ENCODE results near the gene SMCO3. TPM values are rescaled to one million over a fixed set of nuclear protein-coding genes. Genes with fewer than 3 reads are reported as not detected.

Gene SMCO3
- total RNA-seq, 1 donor = under 0.01 TPM

DNA sequence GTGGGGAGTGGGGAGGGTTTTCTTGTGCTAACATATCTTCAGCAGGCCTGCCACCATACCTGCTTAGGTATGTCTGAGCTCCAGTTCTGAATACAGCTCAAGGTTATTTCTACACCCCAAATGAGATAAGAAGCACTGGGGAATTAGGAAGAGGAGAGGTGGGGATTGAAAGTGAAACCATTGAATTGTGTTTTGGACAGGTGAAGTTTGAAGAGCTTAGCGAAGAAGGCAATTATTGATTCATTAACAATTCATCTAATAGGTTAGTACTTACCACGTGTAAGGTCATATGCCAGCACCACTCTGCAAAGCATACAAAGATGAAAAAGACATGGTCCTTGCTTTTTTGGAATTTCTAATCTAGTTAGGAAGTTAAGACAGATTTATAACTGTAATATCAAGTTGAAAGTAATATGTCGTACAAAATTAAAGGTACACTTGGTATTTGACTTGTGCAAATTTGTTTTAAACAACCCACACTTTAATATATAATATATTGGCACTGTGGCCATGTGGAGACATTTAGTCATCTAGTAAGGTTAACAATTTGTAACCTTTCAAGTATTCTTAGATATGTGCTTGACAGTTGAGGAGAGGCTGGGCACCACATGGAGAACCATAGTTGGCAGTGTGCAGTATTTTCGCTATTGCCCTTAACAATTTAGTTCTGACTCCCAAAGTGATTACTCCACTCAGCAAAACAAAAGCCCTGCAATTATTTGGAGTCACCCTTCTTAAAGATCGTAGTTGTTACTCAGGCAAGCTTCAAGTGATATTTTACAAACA is 3.6 kb downstream of the SMCO3 start:
- no peak for TF ChIP-seq CTCF (IDR thresholded peaks at IDR 0.05; ENCODE audit: extremely low read depth, low read depth, low read length)
- Histone ChIP-seq H3K4me3 (ENCODE audit: insufficient read depth, low read length) (no peak overlapping the region), H3K27ac (ENCODE audit: low read depth, low read length) (no peak overlapping the region), H3K27me3 (ENCODE audit: insufficient read depth, low read length) (no peaks in the 10 kb centered on the region), H2AFZ (ENCODE audit: low read length) (peak overlapping the region; percentile 9), H3K79me2 (ENCODE audit: insufficient read depth, low read length) (no peaks in the 10 kb centered on the region), H4K20me1 (ENCODE audit: insufficient read depth, low read length) (no peaks in the 10 kb centered on the region), H3K4me1 (ENCODE audit: insufficient read depth, low read length) (no peaks in the 10 kb centered on the region), H3K36me3 (ENCODE audit: insufficient read depth, low read length) (no peaks in the 10 kb centered on the region), H3K4me2 (ENCODE audit: insufficient read depth, low read length) (no peak overlapping the region), H3K9me3 (ENCODE audit: low read depth, low read length) (no peaks in the 10 kb centered on the region)
- peak; percentile 6 for DNase-seq (ENCODE audit: insufficient read length, low spot score, missing footprints)

DNA sequence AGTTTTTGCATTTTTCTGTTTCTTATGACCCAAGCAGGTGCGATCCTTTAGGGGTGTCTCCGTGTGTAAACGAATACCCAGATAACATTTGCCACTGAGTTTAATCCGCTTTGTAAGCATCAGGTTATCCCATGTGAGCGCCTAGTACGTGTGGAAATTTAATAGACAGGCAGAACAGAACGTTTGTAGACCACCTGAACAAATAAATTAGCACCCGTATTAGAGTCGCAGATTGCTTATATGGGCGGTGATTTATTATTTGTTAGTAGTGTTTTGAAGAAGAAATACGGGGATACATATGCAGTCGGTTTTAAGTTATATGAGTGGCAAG is 10.2 kb downstream of the SMCO3 start:
- H3K79me2 ChIP-seq (ENCODE audit: insufficient read depth, low read length) = peaks cover 41% of the 10 kb centered on the region
- H3K27ac ChIP-seq (ENCODE audit: low read depth, low read length) = peak overlapping the region; percentile 99
- no peaks in the 10 kb centered on the region for H3K27me3 ChIP-seq (ENCODE audit: insufficient read depth, low read length)
- no peak for DNase-seq (ENCODE audit: insufficient read length, low spot score, missing footprints)
- H3K9me3 ChIP-seq (ENCODE audit: low read depth, low read length) = no peaks in the 10 kb centered on the region
- H3K4me2 ChIP-seq (ENCODE audit: insufficient read depth, low read length) = peak overlapping the region; percentile 80
- peak overlapping the region; percentile 90 for H2AFZ ChIP-seq (ENCODE audit: low read length)
- H4K20me1 ChIP-seq (ENCODE audit: insufficient read depth, low read length) = peaks cover 8% of the 10 kb centered on the region
- peak overlapping the region; percentile 94 for H3K4me3 ChIP-seq (ENCODE audit: insufficient read depth, low read length)
- no peak for TF ChIP-seq CTCF (IDR thresholded peaks at IDR 0.05; ENCODE audit: extremely low read depth, low read depth, low read length)
- peaks cover 9% of the 10 kb centered on the region for H3K4me1 ChIP-seq (ENCODE audit: insufficient read depth, low read length)
- peaks cover 9% of the 10 kb centered on the region for H3K36me3 ChIP-seq (ENCODE audit: insufficient read depth, low read length)

DNA sequence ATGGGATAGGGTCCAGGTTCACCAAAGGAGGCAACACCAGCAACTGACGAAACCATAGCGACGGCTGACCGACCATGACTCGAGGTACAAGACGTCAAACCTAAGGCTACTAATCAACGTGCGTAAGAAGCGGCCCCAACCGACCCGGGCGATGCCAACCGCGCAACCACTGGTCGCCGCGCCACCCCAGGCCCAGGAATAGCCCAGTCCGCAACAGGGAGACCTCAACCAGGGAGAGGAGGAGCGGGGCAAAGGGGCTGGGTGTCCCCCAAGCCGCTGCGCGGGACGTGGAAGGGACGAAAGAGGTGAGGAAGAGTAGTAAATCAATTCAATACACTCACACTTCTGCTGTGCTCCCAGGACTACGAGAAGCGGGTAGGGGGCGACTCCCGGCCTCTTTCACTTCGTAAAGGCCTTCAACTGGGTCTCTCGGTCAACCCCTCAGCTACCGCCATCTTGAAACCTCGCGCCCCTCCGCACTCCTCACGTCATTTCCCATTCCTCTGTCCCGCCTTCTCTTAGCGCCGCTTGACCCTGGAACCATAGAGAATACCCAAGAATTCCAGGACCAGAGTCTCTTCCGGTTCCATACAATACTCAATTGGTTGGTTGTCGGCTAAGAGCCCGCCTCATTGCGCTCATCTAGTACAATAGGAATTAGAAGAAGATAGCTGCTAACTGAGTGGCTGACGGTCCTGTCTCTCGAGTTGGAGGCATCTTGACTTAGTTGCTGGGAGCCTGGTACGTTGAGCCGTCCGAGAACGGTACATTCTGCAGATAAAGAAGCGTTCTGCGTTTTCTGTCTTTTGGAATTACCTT is 10.8 kb downstream of the SMCO3 start, which contains the start of the genes C12orf60 and WBP11:
TSS of gene C12orf60 (plus strand) at position 660 of the 819 bp plus-strand sequence. CDS start 19,266 bp downstream, outside the sequence.
TSS of gene WBP11 (minus strand) at position 468 of the 819 bp plus-strand sequence. CDS start 2,095 bp downstream, outside the sequence.
- TF ChIP-seq CTCF (IDR thresholded peaks at IDR 0.05; ENCODE audit: extremely low read depth, low read depth, low read length) = no peak
- peak within 1 kb of the TSS; percentile 99 for H3K27ac ChIP-seq (ENCODE audit: low read depth, low read length)
- H2AFZ ChIP-seq (ENCODE audit: low read length) = peak within 1 kb of the TSS; percentile 90
- DNase-seq (ENCODE audit: insufficient read length, low spot score, missing footprints) = peak; percentile 94
- H3K9me3 ChIP-seq (ENCODE audit: low read depth, low read length) = no peaks in the 10 kb centered on the region
- H3K4me2 ChIP-seq (ENCODE audit: insufficient read depth, low read length) = peak within 1 kb of the TSS; percentile 94
- H3K27me3 ChIP-seq (ENCODE audit: insufficient read depth, low read length) = no peaks in the 10 kb centered on the region
- peak within 1 kb of the TSS; percentile 94 for H3K4me3 ChIP-seq (ENCODE audit: insufficient read depth, low read length)
- peaks cover 8% of the 10 kb centered on the region for H4K20me1 ChIP-seq (ENCODE audit: insufficient read depth, low read length)
- H3K79me2 ChIP-seq (ENCODE audit: insufficient read depth, low read length) = peaks cover 45% of the 10 kb centered on the region
- peaks cover 9% of the 10 kb centered on the region for H3K4me1 ChIP-seq (ENCODE audit: insufficient read depth, low read length)
- peaks cover 15% of the 10 kb centered on the region for H3K36me3 ChIP-seq (ENCODE audit: insufficient read depth, low read length)

GRCh38 chr12:14802721-14803010 is 11.3 kb downstream of the SMCO3 start:
- Histone ChIP-seq H2AFZ (ENCODE audit: low read length) (peak overlapping the region; percentile 87), H3K4me3 (ENCODE audit: insufficient read depth, low read length) (peak overlapping the region; percentile 94), H4K20me1 (ENCODE audit: insufficient read depth, low read length) (peaks cover 8% of the 10 kb centered on the region), H3K79me2 (ENCODE audit: insufficient read depth, low read length) (peaks cover 49% of the 10 kb centered on the region), H3K9me3 (ENCODE audit: low read depth, low read length) (no peaks in the 10 kb centered on the region), H3K4me1 (ENCODE audit: insufficient read depth, low read length) (peaks cover 9% of the 10 kb centered on the region), H3K36me3 (ENCODE audit: insufficient read depth, low read length) (peaks cover 20% of the 10 kb centered on the region), H3K4me2 (ENCODE audit: insufficient read depth, low read length) (peak overlapping the region; percentile 94), H3K27ac (ENCODE audit: low read depth, low read length) (peak overlapping the region; percentile 99), H3K27me3 (ENCODE audit: insufficient read depth, low read length) (no peaks in the 10 kb centered on the region)
- no peak for TF ChIP-seq CTCF (IDR thresholded peaks at IDR 0.05; ENCODE audit: extremely low read depth, low read depth, low read length)
- DNase-seq (ENCODE audit: insufficient read length, low spot score, missing footprints) = no peak

All from osteoblast (primary cell).